HT-29 (cell line): ENCODE data around the gene DOP1A. TPM values are rescaled to one million over a fixed set of nuclear protein-coding genes. Genes with fewer than 3 reads are reported as not detected.

Source experiments
- DNase-seq: peaks from one replicate; pipeline ENCODE4 v3.0.0-alpha.2; 2015; ENCODE audit warnings: low spot score
- total RNA-seq: library from RNA; depleted of rRNA; stranded (reverse); fragments of >200 nt; shearing (Covaris generic); gene quantifications from 2 replicates; pipeline ENCODE4 v1.2.3, GENCODE V29; 2014; rRNA removed

The DOP1A gene, protein sequence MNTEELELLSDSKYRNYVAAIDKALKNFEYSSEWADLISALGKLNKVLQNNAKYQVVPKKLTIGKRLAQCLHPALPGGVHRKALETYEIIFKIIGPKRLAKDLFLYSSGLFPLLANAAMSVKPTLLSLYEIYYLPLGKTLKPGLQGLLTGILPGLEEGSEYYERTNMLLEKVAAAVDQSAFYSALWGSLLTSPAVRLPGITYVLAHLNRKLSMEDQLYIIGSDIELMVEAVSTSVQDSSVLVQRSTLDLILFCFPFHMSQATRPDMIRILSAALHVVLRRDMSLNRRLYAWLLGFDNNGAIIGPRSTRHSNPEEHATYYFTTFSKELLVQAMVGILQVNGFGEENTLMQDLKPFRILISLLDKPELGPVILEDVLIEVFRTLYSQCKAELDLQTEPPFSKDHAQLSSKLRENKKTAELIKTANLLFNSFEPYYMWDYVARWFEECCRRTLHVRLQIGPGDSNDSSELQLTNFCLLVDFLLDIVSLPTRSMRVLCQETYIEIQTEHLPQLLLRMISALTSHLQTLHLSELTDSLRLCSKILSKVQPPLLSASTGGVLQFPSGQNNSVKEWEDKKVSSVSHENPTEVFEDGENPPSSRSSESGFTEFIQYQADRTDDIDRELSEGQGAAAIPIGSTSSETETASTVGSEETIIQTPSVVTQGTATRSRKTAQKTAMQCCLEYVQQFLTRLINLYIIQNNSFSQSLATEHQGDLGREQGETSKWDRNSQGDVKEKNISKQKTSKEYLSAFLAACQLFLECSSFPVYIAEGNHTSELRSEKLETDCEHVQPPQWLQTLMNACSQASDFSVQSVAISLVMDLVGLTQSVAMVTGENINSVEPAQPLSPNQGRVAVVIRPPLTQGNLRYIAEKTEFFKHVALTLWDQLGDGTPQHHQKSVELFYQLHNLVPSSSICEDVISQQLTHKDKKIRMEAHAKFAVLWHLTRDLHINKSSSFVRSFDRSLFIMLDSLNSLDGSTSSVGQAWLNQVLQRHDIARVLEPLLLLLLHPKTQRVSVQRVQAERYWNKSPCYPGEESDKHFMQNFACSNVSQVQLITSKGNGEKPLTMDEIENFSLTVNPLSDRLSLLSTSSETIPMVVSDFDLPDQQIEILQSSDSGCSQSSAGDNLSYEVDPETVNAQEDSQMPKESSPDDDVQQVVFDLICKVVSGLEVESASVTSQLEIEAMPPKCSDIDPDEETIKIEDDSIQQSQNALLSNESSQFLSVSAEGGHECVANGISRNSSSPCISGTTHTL (N-terminal part only)
- total RNA-seq: 6.5 and 12.4 TPM in 2 replicates

DNA sequence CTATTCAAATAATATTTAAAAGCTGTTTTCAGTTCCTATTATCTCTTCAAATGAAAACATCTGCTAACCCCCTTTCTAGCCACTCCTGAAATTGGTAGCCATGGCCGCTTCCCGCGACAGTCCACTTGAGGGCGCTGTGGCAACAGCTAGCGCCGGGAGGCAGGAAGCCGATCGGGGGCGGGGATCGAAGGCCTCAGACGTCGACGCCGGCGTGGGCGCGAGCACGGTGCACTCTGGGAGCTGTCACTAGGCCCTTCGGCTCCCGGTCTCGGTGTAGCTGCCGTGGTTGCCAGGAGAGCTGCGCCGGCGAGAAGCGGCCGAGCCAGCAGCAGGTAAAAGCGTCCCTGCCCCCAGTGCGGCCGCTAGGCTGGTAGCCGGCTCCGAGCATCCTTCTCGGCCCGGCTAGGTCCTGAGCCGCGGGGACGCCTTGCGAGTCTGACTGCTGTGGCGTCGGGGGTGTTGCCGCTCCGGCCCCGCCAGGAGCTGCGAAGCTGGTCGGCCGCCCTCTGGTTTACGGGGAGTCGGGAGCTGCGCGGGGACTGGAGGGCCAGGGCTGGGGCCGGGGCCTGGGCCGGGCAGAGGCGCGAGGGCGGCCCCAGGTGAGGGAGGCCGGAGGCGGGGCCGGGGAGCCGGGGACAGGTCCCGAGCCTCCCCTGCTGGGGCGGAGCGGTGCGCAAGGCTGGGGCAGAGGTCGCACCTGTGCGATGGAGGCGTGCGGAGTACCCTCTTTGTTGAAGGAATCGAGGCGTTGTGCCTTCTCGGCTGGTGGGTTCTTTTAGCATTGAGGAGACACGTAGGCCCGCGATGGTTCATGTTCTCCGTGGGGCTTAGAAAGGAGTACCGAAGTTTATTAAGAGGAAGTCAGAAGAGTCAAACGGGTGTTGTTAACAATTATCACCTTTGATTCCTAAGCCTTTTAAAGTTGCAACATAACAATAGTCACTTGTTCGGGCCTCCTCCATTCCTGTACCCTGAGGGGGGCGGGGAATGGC is at the start of gene DOP1A:
Gene DOP1A (plus strand): TSS at position 224 of the 992 bp plus-strand sequence. CDS start 29,307 bp downstream, outside the sequence.
- peak; percentile 96 for DNase-seq

DNA sequence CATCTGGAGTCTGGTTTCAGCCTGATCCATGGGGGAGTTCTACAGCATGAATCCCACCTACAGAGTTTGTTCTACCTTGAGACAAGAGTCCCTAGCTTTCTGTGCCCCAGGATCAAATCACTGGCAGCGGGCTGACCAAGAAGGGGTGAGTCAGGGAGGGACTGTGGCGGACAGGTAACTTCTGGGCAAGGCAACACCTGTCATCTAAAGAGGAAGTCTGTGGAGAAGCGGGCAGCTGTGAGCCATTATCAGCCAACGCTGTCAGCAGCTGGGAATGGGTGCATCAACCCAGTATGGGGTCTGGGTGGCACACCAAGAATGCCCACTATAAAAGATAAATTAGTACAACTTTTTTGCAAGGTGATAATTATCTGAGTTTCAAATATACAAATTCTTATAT is 47.7 kb upstream of the DOP1A start:
- DNase-seq: no peak

DNA sequence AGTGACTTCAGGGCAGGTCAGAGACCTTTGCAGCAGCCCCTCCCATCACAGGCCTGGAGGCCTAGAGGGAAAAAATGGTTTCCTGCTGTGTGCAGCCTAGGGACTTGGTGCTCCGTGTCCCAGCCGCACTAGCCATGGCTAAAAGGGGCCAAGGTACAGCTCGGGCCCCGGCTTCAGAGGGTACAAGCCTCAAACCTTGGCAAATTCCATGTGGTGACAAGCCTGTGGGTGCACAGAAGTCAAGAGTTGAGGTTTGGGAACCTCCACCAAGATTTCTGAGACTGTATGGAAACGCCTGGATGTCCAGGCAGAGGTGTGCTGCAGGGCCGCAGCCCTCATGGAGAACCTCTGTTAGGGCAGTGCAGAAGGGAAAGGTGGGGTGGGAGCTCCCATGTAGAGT is 35.8 kb upstream of the DOP1A start:
- no peak for DNase-seq

DNA sequence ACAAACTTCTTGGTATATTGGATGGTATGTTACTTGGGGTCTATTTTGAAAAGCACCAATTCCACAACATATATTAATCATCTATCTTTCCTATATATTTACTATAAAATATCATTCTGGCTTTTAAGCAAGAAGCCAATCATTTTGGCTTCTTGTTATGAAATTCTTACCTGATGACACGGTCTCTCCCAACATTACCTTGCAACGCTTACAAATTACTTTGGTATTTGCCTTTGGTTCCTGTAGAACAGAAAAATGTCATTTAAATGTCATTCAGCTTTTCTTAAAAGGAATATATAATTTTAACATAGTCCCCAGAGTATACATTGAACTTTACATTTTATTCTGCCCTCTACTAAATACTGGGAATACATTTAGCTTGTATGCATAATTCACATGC is 29.2 kb upstream of the DOP1A start:
- no peak for DNase-seq

DNA sequence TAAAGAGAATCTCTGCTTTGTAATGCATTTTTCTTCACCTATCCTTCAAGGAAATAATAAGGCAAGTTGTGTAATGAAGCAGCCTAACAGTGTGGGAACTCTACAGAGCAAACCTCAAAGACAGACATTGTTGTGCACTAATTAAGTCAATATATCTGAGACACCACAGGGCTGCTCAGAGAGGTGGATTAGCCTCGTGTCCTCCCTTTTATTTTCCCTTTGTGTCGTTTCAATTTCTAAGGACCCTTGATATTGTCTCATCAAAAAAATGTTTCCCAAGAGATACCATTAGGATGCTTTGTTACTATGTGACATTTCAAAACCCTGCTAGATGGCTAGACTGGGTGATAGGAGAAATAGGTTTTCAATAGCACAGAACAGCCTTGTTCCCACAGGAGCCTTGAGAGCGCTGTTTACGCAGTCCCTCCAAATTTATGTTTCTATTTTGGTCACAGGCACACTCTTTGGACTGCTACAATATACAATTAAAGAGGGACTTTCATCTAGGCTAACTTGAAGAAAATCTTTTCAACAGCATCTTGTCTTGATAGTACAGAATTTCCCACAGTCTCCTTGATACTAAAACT is 24.9 kb upstream of the DOP1A start:
- DNase-seq: no peak

DNA sequence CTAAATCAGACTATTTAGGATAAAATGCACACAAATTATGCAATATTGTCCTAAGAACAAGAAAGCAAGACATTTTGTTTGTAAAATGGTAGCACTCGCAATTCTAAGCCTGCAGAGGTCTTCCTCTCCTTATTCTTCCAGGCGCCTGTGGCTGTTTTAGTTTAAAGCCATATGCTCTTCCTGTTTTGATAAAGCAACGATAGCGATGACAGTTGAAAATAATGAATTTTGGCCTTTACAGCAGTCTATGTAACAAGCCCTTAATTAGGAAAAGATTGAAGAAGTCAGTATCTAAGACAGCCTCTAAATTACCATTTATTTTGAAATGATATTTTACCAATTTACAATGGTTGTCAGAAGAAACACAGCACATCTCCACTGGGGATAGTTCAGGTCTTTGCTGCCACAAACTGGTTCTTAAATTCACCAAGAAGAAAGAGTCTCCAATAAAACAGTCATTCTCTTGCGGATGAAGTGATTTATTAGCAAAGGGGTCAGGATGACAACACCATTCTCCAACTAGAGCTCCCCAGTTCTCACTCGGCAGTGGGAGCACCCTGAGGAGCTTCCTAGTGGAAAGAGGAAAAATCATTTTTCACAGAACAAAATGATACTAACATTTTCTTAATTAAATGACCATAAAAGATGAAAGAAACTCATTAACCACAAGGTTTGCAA is 23.2 kb upstream of the DOP1A start:
- DNase-seq: no peak

DNA sequence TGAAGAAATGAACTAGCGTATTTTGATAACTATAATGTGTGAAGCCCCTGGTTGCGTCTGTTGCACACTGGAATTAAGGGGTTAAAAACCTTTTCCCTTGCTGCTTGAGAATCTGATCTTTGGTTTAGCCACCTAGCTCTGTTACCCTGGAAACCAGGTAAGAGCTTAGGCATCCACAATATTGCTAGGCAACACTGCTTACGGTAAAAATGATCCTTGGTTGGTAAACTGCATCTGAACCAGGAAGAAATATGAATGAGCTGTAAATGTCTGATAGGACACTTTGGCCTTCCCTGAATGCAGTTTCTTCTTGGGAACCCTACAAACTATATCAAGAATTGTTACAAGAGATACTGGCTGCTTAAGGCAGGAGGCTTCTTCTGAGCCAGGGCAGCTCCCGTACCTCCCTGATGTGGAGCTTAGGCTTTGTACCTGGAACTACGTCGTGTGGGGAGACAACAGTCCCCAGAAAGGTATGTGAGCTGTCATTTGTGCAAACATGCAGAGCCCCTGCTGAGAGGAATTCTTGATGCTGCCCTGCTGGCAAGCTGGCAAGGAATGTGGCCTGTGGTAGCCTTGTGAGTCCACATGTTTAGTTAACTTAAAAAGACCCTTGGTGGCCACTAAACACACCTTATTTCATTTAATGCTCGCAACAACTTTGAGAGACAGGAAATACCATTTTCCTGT is 20.3 kb upstream of the DOP1A start:
- no peak for DNase-seq

DNA sequence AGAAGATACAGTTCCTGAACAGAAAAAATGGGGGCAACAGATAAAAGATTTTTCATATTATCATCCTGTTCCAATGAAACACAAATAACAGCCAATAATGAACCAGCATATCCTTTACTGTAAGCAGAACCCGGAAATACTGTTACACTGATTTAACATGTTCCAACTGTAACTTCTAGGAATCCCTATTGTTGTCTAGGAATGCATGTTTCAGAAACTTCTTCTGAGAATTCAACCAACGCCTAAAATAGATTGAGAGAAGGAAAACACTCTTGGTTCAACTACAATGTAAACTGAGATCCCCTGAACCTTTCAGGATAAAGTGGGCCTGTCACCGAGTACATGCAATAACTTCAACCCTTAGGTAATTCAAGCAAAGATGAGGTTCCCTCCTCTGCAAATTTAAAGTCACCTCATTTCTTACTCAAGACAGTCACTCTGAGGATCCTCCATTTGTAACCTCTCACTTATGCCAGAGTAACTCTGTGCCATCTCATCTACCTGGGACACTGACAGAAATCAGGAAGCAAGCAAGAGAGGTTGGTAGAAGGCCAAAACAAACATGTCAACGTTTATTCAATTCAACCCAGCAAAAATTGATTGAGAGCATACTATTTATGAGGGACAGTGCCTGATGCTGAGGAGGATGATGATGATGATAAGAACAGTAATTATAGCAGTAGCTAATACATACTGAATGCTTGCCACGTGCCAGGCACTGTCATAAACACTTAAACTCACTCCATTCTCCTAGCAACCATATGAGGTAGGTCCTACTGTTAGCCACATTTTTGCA is 15.9 kb upstream of the DOP1A start:
- DNase-seq: no peak

DNA sequence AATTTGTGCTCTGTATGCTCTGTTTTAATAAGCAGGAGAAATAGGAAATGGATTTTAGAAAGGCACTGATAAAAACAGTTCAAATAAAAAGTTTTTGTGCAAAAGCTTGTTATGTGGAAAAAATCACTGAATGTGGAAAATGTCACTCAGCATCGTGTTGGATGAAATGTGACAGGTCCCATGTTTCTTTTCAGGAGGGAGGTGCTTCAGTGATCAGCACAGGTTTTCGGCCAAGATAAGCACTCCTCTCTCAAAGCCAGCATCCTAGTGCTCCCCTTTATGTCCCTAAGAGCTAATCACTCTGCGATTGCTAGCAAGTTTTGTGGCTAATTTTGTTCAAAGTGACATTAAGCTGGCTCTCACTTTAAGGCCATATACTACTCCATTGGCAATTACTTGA is 13.8 kb upstream of the DOP1A start:
- DNase-seq: no peak

DNA sequence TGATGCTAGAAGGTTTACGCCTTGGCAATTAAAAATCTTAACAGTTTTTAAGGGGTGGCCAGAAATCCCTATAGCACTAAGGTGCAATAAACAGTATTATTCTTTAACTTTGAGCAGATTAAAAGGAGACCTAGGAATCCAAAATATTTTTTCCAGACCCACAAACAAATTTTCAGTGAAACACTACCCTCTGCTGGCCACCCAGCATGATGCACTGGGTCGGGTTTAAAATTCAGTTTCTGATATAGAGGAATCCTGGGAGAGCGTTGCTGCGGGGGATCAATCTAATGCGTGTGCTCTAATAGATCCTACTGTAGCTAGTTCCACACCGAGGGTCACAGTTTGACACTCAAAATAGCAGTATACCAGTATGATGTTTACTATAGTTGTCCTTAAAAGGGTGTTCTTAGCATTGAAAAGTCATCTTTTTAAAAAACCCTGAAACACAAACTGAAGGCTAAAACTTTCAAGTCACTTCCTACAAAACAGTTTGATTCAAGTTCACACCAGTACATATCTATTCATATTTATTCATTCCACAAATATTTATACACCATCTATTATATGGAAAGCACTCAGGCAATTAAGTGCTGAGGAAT is 12.0 kb upstream of the DOP1A start:
- peak; percentile 66 for DNase-seq

DNA sequence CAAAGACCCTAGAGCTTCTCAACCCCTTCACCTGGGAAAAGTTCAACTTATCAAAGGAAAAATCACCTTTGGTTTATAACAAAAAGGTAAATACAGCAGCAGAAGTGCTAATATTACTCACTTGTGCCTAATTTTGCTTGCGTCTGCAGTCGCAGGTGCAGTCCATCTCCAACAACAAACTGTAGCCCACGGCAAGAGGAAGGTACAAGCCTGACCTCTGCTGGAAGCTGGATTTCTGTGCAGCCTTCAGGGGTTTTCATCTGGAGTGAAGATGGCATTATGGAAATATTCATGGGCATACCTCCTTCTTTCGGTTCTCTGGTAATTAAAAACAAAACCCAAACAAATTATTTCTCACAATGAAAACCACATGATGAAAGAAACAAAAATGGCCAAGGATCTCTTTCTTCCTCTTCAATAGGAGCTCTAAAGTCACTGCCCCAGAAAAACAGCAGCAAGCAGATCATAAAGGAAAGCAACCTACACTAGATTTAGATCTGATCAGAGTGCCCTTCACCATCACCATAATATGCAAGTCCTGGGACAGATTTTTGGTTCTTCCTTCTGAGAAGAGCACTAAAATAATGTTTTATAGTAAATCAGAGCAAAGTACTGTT is 9.7 kb upstream of the DOP1A start:
- DNase-seq: peak; percentile 59

DNA sequence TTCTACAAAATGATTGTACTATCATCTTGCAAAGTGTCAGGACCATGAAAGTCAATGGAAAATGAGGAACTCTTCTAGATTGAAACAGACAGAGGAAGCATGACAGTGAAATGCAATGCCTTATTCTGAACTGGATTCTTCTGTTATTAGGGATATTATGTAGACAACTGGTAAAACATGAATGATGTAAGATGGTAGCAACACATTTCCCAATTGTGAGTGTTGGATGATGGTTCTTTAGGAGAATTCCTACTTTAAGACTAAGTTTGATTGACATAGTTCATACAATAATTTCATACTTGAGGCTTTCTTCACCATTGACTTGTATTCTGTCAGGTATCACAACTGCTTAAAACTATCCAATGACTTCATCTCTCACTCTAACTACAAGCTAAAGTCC is 6.3 kb upstream of the DOP1A start:
- DNase-seq: no peak

DNA sequence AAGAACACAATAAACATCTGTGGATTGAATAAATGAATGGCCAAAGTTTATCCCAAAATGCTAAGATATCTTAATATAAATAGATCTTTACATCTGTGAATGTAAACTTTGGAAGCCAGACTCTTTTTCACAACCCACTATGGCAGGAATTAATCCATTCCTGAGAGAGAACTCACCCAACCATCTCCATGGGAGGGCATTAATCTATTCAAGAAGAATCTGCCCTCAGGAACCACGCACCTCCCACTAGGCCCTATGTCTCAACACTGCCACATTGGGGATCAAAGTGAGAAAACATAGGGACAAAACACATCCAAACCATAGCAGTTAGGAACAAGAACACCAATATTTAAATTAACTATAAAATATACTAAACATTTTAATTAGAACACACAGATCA is 5.2 kb upstream of the DOP1A start:
- no peak for DNase-seq

DNA sequence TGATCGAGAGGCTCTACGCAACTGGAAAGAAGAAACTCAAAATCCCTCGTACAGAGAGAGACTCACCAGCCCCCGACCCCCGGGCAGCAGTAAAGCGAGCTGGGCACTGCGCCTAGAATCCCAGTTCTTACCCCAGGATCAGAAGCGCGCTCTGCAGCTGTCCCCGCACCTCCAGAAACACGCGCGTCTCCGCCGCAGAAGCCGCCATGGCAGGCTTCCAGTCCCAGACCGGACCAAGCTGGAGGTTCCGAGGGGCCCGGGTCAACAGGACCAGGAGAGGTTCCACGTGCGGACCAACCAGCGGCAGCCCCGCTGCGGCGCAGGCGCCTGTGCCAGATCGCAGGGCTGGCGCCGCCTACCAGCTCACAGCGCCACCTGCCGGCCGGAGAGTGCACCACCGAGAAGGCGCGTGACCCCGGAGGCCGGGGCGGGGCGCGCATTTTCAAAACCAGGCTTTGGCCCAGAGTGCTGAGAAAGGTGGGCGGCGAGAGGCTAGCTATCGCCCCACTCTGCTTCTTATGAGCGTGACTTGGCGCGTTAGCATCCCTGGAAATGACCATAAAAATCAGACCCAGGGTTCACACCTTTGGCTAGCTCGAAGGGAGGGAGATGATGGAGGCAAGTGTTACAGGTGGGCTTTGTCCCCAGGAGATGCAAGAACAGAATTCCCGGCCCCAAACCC is 1.8 kb upstream of the DOP1A start, which contains the start of gene UBE3D:
Gene UBE3D (minus strand): TSS at position 331 of the 682 bp plus-strand sequence. CDS start 123 bp downstream, at position 208.
- peak; percentile 83 for DNase-seq

DNA sequence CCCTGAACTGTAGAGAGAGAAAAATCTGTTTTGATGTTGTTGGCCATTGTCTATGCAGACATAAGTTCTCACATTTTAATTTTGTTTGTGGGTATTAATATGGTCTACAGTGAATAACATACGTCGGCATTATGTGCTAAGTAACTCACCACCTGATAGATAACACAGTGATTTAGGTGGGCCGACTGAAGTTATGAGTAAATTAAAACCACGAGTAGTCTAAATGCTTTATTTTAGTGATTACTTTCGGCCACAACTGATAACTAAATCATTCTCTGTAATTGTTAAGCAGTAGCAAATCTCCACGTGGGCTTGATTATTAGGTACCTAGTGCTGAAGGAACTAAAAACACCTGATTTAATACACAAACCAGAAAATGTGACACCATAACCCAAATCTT is 1.1 kb downstream of the DOP1A start:
- DNase-seq: peak; percentile 28

DNA sequence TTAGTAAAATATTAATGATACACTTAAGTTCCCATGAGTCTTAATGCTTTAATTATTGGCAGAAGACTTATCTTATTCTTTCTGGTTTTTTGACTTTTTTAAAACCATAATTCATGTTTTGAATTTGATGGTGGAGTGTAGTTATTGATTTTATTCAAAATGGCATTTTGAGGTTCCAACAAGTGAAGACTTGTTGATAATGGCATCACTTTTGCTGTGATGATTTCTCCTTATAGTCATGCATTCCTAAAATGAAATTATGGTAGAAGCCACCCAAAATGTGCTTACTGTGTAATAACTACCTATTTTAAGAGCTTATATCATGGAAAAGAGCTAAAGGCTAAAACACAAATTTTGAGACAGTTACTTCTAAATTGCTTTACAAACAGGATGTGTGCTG is 2.2 kb downstream of the DOP1A start:
- no peak for DNase-seq

DNA sequence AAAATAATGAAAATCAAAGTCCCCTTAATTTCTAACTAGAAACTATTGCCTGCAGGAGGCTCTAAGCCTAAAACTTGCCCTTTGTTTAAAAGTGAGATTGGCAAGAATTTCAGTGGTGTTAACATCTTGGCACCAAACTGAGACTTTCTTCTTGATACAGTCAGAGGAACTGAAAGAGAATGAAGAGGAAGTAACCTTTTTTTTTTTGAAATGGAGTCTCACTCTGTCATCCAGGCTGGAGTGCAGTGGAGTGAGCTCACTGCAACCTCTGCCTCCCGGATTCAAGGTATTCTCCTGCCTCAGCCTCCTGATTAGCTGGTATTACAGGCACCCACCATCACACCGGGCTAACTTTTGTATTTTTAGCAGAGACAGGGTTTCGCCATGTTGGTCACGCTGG is 3.6 kb downstream of the DOP1A start:
- no peak for DNase-seq
